HuH-7 (cell line): ENCODE measurements around the gene HPCAL4.

Source experiments
- DNase-seq: peaks from one replicate; pipeline ENCODE4 v3.0.0; 2011; ENCODE audit warnings: low spot score

The HPCAL4 gene

GRCh38 chr1:39700348-39700747, 9.1 kb upstream of the HPCAL4 start:
- no peak for DNase-seq

GRCh38 chr1:39699419-39699818, 8.2 kb upstream of the HPCAL4 start:
- no peak for DNase-seq

GRCh38 chr1:39698568-39698967, 7.3 kb upstream of the HPCAL4 start:
- DNase-seq, result no peak

- no peak for DNase-seq
Observed at GRCh38 chr1:39696448-39696847, 5.2 kb upstream of the HPCAL4 start.

- no peak for DNase-seq
Observed at GRCh38 chr1:39695016-39695415, 3.8 kb upstream of the HPCAL4 start.

- no peak for DNase-seq
Observed at GRCh38 chr1:39694026-39694425, 2.8 kb upstream of the HPCAL4 start.

- DNase-seq, result no peak
Observed at GRCh38 chr1:39692152-39693074, 1.2 kb upstream of the HPCAL4 start.

- DNase-seq, result no peak
Observed at GRCh38 chr1:39690794-39691382, 345 bp downstream of the HPCAL4 start.

- DNase-seq, result no peak
Observed at GRCh38 chr1:39690225-39690624, 1.0 kb downstream of the HPCAL4 start.

- no peak for DNase-seq
Observed at GRCh38 chr1:39689635-39690034, 1.6 kb downstream of the HPCAL4 start.

GRCh38 chr1:39689214-39689613, 2.0 kb downstream of the HPCAL4 start:
- DNase-seq, result no peak

- DNase-seq, result no peak
Observed at GRCh38 chr1:39688706-39689105, 2.5 kb downstream of the HPCAL4 start.

- no peak for DNase-seq
Observed at GRCh38 chr1:39687243-39687642, 4.0 kb downstream of the HPCAL4 start.

- no peak for DNase-seq
Observed at GRCh38 chr1:39685071-39685470, 6.2 kb downstream of the HPCAL4 start.

GRCh38 chr1:39684313-39684664, 6.9 kb downstream of the HPCAL4 start:
- no peak for DNase-seq

GRCh38 chr1:39683591-39684312, 7.5 kb downstream of the HPCAL4 start:
- no peak for DNase-seq

- DNase-seq, result no peak
Observed at GRCh38 chr1:39681999-39682398, 9.2 kb downstream of the HPCAL4 start.

GRCh38 chr1:39681294-39681693, 9.9 kb downstream of the HPCAL4 start:
- DNase-seq, result no peak

GRCh38 chr1:39680751-39681150, 10.5 kb downstream of the HPCAL4 start:
- no peak for DNase-seq

- DNase-seq, result no peak
Observed at GRCh38 chr1:39679821-39680220, 11.4 kb downstream of the HPCAL4 start.

- DNase-seq, result no peak
Observed at GRCh38 chr1:39678889-39679288, 12.3 kb downstream of the HPCAL4 start.

- DNase-seq, result no peak
Observed at GRCh38 chr1:39677645-39678044, 13.6 kb downstream of the HPCAL4 start.

GRCh38 chr1:39676948-39677548, 14.2 kb downstream of the HPCAL4 start:
- no peak for DNase-seq
